Vagina (tissue), 2 donors: Measurements from ENCODE around the gene SLC36A4.

ENCODE experiments used
- CTCF ChIP-seq, 3 experiments: fragments of 450-650 bp in 2 of 3; fragments of 200-600 bp in 1 of 3; sonication (generic) in 1 of 3; IDR thresholded peaks; one replicate each; pipeline ENCODE4 v1.5.1; 2017 to 2019; ENCODE audit warnings: antibody characterized with exemption in 3 of 3, mild to moderate bottlenecking in 2 of 3, moderate library complexity in 2 of 3
- POLR2A ChIP-seq, 2 donors: fragments of 450-650 bp; IDR thresholded peaks; one replicate each; pipeline ENCODE4 v1.6.1; 2017; ENCODE audit warnings: antibody characterized with exemption in 2 of 2, mild to moderate bottlenecking in 2 of 2, moderate library complexity in 2 of 2
- POLR2AphosphoS5 ChIP-seq, 2 donors: sonication (generic); formaldehyde crosslinking; IDR thresholded peaks; one replicate each; pipeline ENCODE4 v1.9.0; 2017; ENCODE audit warnings: antibody characterized with exemption in 2 of 2, mild to moderate bottlenecking in 2 of 2, low read depth in 1 of 2; ENCODE audit not compliant: insufficient read depth in 1 of 2

- TF ChIP-seq POLR2A (IDR thresholded peaks at IDR 0.05) = no peak
- no peak for TF ChIP-seq CTCF (IDR thresholded peaks at IDR 0.05)
- no peak for TF ChIP-seq POLR2AphosphoS5 (IDR thresholded peaks at IDR 0.05; ENCODE audit: insufficient read depth in 1 of 2, low read depth in 1 of 2)
Observed at GRCh38 chr11:93118276-93118675, 79.5 kb downstream of the SLC36A4 start.
